GM12875 (cell line): ENCODE data around the gene PCYT2.

Experiments used
- H3K4me3 ChIP-seq: one replicate; pipeline ENCODE4 v1.5.1; 2011; ENCODE audit warnings: low read depth, low read length, control low read depth
- TF ChIP-seq, protein P1 (sequence below): IDR thresholded peaks from 2 replicates; pipeline ENCODE4 v1.5.1; 2011; ENCODE audit warnings: low read depth, mild to moderate bottlenecking, control low read depth, inconsistent platforms, low read length, moderate library complexity, borderline replicate concordance; ENCODE audit not compliant: insufficient read depth

The PCYT2 gene

DNA sequence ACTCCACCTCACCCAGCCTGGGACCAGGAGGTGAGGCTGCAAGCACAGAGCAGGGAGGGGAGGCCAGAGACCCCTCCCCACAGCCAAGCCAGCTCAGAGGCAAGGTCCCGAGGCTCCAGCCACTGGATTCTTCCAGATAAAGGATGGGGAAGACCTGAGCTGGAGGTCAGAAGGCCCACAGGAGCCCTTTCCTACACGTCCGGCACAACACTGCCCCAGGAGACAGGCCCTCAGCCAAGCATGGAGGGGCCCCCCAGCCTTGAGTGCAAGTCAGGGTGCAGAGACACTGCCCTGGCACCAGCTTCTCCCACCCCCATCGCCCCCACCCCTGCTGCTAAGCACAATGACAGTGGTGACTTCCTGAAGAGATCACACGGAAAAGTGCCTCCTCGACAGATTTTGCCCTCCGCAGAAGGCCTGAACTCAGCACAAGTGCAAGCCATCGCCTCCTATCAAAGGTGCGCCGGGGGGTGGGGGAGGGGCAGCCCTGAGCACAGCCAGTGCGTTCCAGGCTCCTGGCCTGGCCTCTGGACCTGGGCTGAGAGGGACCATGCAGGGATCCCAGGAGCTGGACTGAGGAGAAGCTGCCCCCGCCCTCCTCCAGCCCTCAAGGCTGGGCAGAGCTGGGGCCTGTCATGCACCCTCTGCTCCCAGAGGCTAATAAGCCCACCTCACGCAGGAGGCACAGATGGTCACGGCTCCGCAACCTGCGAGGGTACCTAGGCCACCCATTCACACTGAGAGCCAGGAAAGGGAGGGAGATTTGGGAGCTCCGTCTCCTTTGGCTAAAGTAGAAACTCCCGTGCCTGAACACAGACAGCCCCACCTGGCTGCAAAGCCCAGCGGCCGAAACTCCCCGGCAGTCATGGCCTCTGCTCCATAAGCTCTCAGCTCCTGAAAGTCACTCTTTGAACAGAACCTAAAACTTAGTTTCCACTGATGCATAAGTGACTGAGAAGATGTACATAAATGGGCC lies 13.6 kb upstream of the PCYT2 start:
- H3K4me3 ChIP-seq: no peak overlapping the region
- TF ChIP-seq, protein P1, sequence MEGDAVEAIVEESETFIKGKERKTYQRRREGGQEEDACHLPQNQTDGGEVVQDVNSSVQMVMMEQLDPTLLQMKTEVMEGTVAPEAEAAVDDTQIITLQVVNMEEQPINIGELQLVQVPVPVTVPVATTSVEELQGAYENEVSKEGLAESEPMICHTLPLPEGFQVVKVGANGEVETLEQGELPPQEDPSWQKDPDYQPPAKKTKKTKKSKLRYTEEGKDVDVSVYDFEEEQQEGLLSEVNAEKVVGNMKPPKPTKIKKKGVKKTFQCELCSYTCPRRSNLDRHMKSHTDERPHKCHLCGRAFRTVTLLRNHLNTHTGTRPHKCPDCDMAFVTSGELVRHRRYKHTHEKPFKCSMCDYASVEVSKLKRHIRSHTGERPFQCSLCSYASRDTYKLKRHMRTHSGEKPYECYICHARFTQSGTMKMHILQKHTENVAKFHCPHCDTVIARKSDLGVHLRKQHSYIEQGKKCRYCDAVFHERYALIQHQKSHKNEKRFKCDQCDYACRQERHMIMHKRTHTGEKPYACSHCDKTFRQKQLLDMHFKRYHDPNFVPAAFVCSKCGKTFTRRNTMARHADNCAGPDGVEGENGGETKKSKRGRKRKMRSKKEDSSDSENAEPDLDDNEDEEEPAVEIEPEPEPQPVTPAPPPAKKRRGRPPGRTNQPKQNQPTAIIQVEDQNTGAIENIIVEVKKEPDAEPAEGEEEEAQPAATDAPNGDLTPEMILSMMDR: no peak

- no peak overlapping the region for H3K4me3 ChIP-seq
- TF ChIP-seq, protein P1: no peak
Observed at GRCh38 chr17:81923302-81924260, 12.4 kb upstream of the PCYT2 start.

DNA sequence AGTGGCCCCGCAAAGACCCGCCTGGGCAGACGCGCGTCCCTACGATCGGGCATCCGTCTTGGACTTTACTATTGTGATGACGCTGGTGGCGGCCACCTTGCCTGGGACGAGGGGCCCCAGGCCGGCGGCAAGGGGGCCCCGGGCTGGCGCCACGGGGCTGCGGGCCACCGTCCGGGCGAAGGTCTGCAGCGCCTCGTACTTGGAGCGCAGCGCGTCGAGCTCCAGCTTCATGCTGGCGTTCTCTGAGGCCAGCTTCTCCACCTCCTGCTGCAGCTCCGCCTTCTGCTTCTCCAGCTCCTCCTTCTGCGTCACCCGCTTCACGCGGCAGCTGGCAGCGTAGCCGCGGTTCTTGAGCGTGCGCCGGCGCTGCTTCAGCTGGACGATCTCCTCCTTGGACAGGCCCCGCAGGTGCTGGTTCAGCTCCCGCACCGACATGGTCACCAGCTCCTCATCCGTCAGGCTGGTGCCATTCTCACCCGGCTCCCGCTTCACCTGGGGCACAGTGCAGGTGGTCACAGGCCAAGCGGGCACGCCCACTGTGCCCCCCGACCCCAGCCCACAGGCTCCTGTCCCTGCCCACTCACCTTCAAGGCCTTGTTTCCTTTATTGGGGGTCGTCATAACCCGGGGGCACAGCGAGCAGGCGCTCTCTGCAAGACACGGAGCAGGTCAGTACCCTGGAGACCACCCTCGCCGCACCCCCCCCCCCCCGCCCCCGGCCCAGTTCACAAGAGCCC lies 11.5 kb upstream of the PCYT2 start:
- H3K4me3 ChIP-seq: no peak overlapping the region
- TF ChIP-seq, protein P1: no peak

DNA sequence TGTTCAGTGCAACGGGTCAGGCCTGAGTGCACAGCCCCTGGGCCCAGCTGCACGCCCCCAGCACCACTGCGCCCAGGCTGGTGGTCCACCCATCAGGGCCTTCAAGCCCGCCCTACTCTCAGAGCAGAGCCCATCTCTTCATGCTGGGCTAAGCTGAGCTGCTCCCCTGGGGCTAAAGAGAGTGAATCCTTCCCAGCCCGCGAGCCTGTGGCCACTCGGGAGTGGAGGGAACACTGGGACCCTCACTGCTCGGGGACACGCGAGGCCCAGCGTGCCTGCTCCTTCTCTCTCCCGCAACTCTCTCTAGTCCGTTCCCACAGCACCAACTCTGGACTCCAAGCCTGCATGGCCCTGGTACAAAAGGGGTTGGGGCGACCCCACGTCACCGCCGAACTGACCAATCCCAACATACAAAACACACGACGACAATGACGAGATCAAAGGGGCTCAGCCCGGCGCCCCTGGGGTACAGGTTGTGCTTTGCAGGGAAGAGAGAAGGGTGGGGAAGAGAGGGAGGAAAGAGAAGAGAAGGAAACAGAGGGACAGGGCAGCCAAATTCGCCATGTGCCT lies 10.9 kb upstream of the PCYT2 start:
- TF ChIP-seq, protein P1: no peak
- no peak overlapping the region for H3K4me3 ChIP-seq

DNA sequence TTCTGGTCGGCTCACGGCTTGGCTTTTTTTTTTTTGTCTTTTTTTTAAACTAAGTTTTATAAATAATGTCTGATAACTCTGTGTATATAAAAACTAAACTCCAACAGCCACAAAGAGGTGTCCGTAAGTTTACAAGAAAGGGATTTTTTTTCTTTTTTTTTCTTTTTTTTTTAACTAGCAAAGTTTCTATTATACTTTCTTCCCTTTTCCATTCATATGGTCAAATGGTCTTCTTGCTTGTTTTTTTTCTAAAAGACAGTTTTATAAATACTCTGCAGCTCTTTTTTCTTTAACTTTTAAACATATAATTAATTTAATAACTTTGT lies 10.3 kb upstream of the PCYT2 start:
- H3K4me3 ChIP-seq: no peak overlapping the region
- TF ChIP-seq, protein P1: no peak
